ENCODE results near the gene FAM53B.
"Not testable (repeated sequence)": the region's sequence is repeated elsewhere in the genome, so short reads cannot be mapped to it uniquely, and the experiment has no call there.

The FAM53B gene

DNA sequence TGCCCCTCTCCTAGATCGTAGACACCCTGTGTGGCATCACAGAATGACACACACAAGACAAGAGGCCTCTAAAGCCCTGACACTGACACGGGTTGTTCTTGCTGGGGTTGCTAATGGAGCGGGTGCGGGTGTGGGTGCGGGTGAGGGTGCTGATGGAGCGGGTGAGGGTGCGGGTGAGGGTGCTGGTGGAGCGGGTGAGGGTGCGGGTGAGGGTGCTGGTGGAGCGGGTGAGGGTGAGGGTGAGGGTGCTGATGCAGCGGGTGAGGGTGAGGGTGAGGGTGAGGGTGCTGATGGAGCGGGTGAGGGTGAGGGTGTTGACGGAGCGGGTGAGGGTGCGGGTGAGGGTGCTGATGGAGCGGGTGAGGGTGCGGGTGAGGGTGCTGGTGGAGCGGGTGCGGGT lies 134.0 kb downstream of the FAM53B start:
- not testable (repeated sequence) for DNase-seq (ENCODE audit: low read depth)

DNA sequence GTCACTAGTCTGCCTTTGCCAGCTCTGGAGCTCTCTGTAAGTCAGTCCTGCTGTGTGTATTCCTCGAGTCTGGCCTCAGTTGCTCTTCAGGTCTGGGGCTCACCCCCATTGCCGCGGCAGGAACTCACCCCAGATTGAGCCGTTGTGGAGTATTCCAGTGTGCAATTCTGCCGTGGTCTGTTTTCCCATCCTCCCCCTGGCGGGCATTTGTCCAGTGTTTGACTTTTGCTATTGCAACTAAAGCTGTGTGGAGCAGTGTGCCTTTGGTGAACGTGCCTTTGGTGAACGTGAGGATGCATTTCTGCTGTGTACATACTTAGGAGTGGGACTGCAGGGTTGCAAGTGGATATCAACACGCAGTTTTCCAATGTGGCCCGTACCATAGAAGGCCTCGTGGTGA lies 134.5 kb downstream of the FAM53B start:
- no peak for DNase-seq (ENCODE audit: low read depth)

DNA sequence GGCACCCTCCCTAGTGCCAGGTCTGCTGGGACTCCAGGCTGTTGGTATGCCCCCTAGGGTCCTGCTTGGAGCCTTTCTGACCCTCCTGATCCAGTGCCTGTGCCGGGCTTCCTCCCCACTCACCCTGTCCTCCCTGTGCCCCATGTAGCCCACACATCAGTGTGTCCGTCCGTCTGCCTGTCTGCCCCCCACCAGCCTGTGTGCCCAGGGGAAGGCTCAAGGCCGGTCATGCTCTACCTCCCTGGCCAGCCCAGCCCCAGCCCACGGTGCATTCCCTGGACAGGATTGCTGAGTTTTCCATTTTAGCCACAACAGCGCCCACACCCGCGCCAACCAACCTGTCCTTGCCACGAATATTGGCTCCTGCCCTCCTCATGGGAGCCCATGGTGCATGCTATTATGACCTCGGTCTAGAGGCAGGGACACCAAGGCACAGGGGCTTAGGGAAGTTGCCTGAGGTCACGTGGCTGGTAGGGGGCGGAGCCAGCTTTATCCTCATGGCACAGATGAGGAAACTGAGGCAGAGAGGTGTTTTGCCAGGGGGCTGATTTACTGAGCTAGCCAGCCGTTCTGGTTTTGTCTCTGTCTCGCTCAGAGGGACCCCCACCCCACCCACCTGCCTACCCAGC lies 136.0 kb downstream of the FAM53B start:
- no peak for DNase-seq (ENCODE audit: low read depth)

DNA sequence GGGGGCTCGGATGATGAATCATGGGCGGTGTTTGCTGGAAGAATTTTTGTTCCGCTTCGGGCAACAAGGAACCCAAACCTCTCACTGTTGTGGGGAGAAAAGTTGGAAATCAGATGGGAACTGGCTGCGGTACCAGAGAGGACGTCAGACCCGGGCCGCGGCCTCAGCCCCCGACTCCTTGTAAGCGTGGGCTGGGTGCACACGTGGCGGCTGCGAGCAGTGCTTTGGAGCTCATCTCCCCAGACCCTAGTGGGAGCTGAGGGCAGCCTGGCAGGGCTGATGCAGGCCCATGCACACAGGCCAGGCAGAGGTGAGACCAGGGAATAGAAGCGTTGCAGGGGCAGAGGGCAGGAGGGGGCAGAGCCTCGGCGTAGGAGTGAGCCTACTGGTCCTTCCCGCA lies 136.5 kb downstream of the FAM53B start:
- no peak for DNase-seq (ENCODE audit: low read depth)

DNA sequence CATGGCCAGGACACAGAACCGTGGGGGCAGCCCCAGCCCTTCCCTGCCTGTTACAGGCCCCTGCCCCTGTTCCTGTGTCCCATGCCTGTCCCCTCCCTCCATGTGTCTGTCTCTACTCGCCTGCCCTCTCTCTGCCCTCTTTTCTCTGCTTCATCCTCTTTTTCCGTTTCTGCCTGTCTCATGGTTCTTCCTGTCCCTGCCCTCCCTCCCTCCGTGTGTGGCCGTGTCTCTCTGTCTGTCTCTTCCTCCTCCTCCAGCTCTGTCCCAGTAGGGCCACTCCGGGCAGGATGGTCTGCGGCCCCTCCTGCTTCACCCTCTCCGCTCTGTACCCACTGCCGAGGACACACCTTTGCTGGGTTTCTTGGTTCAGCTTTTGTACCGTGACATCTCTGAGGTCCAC lies 137.4 kb downstream of the FAM53B start:
- DNase-seq (ENCODE audit: low read depth) = no peak

DNA sequence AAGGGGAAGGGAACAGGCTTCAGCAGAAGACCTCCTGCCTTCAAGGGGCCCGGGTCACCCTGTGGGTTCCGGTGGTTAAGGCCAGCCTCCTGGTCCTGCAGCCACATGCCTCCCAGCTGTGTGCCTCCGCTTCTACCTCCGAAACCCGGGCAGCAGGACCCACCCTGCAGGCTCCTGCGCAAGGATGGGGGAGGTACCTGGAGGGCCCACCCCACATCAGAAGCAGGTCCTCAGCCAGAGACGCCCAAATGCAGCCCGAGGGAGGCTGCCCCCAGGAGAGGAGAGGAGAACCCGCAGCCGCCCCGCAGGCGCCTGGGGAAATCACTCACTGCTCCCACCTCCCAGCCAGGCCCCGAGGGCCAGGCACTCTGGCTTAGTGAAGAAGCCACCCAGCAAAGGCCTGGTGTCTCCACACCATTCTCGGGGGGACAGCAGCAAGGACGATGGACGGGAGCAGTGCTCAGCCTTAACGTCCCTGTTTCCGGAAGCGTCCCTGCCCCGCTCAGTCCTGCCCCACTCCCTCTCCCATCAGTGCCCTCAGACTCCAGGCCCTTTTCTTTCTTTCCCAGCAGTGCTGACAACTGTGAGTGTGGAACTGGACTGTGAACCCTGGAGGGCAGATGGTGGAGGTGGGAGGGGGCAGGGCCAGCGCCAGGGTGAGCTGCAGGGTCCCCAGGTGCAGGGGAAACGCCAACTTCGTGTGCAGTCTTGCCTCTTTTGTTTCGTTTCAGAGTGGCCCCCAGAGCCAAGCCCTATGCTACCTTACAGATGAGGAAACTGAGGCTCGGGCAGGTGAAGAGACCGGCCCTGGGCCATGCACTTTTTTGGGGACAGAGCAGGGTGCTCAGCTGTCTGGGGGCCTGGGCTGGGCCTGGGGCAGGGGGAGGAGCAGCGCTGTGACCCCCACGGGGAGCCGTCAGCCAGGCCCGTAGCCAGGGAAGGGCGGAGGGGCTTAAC lies 138.0 kb downstream of the FAM53B start:
- DNase-seq (ENCODE audit: low read depth) = no peak

DNA sequence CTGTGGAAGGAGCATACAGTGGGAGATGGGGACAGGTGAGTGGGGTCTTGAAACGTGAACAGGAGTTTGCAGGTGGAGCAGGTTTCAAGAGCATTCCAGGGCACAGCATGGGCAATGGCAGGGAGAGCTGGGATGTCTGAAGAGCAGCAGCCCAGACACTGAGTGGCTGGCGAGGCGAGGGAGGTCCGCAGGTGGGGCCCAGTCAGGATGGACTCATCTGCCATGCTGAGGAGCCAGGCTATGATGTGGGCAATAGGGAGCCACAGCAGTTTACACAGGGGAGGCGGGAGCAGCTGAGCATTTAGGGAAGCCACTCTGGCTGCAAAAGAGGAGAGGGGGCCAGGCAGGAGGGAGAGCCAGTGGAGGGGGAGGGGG lies 138.7 kb downstream of the FAM53B start:
- DNase-seq (ENCODE audit: low read depth) = no peak

DNA sequence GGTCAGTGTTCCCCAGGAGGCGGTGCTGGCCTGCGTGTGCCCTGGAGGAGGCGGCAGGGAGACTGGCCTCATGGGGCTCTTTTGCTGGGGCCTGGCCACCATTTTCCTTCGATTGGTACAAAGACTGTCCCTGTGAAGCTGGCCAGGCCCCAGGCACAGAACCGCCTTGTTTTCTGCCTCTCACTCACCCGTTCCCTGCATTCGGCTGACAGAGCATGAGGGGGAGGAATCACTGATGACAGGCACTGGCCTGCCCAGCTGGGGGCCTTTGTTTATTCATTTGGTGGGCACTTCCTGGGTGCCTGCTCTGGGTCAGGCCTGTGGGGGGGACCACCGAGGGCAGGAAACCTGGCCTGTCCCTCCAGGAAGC lies 139.2 kb downstream of the FAM53B start:
- no peak for DNase-seq (ENCODE audit: low read depth)

DNA sequence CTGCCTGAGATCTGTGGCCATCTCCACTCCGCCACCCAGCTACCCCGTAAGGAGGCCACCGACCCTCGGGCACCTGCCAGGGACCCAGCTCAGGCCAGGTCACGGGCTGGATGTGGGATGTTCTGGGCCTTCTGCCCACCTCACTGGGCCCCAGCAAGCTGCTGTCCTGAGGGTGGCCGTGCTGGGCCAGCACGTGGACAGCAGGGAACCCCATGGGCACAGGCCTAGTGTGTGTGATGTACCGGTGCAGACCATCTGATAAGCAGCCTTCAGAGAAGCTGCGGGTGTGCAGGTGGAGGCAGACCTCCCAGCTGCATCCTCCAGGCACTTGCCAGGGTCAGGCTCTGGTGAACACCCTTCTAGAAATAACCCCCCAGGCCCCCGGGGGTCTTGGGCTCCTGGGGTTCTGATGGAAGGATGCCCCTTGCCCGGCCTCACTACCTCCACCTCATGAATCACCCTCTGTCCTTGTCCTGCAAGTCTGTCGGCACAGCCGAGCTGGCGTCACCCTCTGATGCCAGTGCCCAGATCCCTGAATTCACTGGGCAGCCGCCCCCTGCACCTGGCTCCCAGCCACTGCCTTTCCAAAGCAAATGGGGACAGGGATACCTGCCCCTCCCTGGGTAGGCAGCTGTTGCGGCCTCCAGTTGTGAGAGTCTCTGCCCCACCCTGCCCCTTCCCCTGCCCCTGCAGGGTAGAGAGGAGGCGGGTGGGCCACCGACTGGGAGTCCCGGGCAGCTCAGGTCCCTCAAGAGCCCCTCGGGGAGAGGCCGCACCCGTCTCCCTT lies 139.8 kb downstream of the FAM53B start:
- DNase-seq (ENCODE audit: low read depth) = no peak

DNA sequence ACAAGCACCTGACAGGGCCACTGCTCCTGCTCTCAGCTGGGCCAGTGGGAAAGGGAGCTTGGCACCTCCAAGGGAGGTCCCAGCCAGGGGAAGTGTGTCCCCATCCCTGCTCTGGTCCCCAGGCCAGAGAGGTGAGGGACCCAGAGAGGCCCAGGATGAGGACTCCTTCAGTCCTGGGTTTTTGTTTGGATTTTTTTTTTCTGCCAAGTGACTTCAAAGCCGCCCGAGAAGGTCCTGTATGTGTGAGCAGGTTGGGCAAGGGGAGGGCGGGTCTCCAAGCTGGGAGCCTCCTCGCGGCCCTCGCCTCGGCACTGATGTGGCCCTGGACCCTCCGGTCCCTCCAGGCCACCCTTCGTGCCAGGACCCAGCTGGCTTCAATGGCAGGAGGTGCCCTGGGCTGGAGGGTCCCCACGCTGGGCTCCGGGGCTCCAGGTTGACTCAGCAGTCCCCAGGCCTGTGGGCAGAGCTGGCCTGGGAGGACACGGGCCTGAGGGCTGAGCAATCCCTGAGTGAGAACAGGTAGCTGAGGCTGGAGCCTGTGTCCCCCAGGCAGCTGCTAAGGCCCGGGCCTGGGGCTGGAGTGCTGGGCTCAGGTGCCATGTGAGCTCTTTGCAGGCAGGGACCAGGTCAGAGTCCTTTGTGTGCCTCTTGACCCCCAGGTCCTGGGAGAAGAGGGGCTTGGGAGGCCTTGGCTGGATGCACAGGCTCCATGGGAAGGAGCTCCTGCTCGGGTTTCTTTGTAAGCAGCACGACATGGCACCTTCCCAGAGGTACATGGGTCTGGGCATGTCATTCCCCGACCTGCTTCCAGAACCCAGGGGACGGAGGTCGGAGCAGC lies 140.6 kb downstream of the FAM53B start:
- no peak for DNase-seq (ENCODE audit: low read depth)

DNA sequence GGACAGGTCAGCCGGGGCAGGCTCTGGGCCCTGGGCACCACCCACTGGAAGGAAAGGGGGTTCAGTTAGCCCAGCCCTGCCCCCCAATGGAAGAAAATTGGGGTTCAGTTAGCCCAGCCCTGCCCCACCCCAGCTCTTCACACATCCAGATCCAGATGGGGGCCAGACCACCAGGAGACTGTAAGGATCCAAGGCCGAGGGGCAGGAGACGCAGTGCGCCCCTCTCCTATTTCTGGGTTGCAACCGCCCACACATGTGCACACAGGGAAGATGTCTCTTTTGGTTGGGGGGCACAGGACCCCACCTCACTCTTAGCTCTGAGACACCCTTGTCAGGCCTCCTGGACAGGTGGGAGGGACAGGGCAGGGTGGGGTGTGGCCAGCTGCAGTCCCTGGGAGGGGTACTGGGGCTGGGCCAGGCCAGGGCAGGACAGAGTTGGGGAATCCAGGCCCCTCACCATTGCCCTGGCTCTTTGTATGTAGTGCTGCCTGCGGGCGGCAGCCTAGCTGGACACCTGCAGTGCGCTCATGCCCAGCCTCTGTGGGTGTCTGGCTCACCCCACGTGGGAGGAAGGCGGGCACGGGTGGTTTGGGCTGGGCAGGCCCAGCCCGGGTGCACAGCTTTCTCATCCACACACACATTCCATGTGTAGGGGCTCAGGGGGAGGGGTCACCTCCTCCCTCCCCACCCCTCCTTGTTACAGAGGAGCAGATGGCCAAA lies 141.4 kb downstream of the FAM53B start:
- no peak for DNase-seq (ENCODE audit: low read depth)

DNA sequence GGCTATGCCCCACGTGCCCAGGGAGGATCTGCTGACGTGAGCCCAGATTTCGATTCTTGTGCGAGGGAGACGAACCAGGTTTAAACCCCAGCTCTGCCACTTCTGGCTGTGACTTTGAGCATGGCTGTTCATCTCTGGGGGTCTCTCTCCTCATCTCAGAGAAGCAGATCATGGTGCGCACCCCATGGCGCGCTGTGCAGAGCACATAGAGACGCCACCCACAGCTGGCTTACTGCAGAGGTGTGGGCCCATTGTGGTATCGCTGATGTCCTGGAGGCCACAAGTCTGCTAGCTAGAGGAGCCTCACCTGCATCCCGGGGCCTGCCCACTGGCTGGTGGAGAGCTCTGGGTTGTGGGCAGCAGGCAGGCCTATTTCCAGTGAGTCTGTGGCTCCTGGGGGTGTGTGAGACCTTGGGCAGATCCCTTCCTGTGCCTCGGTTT lies 142.0 kb downstream of the FAM53B start:
- DNase-seq (ENCODE audit: low read depth) = no peak

DNA sequence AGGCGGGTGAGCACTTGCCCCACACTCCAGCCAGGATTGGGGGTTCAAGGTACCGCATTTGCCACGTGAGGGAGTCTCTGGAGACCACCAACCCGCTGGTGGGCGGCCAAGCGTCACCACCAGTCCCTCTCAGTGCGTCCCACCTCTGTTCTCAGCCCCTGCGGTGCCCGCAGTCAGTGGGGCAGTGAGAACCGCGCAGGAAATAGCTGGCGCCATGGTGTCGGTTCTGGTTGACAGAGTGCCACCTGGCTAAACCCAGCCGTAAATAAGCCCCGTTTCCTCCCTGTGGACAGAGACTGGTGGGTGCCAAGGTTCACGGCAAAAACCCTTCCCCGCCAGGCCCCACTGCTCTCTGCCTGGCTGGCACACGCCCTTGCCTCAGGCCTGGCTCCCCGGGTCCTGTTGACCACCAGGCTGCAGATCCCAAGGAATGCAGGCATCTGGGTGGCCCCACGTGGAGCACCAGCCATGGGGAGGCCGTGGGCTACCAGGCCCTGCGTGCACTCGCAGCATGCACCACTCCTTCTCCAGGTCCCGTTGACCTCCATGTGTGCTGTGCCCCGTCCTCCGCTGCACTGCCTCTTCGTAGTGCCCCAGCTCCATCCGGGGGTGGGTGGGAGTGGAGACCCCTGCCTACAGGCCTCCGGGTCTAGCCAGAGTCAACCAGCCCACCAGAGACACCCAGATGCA lies 142.6 kb downstream of the FAM53B start:
- DNase-seq (ENCODE audit: low read depth) = no peak

DNA sequence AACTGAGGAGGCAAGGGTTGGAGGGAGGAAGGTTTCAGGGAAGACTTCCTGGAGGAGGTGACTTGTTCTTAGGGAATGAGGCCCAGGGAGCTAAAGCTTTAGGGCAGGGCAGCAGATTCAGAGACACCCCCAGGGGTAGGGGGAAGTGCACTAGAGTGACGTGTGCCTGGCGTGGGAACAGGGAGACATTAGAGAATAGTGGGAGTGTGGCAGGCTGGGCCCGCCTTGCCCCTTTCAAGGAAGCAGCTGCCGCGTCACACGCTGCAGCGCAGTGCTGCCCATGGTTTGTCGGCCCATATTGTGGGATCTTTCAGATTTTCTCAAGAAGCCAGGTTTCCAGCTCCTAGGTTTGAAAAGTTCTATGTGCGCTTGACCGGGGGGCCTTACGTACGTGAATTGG lies 143.2 kb downstream of the FAM53B start:
- no peak for DNase-seq (ENCODE audit: low read depth)

DNA sequence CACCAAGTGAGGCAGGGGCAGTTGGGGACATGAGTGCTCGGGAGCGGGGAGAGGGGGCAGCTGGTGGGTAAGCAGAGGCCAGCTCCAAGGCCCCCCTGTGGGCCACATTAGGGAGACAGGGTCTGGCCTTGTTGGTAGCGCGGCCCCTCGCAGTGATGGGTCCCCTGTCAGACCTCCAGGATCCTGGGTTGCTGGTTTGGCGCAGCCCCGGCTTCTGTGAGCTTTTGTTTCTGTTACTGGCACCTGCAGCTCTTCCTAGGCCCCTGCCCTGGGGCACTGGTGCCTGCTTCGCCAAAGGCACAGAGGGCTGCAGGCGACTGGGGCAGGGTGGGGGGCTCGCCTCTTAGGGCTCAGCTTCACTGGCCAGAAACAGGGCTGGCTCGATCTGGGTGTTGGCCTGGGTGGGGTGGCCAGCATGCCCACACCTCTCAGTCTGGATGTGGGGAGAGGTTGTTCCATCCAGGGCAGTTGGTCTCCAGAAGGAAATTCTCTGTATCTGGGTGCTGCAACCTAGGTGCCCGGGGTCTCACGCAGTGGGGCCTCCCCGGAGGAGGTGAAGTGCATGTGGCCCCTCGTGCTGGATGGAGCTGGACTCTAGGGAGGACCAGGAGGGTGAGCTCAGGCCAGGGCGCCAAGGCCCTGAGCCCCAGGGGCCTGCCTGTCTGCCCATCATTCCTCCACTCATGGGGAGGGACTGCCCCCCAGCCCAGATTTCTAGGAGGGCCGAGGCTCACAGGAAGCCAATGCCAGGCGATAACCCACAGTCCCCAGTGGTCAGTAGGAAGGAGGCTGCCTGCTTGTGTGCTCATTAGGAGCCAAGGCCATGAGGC lies 143.9 kb downstream of the FAM53B start:
- DNase-seq (ENCODE audit: low read depth) = no peak

DNA sequence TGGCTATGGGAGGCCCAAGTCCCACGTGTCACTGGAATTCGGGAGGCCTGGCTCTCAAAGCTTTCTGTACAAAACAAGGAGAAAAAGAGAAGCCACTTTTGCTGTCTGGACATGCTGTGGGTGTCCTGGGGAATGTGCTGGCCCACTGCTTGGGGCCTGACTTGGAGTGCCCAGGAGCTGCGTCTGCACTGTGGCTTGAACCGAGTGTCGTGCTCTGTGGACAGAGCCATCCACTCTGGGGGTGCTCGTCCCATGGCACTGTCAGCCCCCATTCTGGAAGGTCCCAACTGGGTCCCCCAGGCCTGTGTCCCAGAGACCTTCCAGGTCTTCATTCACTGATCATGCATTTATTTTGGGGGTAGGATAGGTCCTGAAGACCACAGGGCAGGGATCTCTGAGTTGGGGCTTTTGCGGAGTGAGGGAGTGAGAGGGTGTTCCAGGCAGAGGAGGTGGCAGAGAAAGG lies 144.6 kb downstream of the FAM53B start:
- no peak for DNase-seq (ENCODE audit: low read depth)

DNA sequence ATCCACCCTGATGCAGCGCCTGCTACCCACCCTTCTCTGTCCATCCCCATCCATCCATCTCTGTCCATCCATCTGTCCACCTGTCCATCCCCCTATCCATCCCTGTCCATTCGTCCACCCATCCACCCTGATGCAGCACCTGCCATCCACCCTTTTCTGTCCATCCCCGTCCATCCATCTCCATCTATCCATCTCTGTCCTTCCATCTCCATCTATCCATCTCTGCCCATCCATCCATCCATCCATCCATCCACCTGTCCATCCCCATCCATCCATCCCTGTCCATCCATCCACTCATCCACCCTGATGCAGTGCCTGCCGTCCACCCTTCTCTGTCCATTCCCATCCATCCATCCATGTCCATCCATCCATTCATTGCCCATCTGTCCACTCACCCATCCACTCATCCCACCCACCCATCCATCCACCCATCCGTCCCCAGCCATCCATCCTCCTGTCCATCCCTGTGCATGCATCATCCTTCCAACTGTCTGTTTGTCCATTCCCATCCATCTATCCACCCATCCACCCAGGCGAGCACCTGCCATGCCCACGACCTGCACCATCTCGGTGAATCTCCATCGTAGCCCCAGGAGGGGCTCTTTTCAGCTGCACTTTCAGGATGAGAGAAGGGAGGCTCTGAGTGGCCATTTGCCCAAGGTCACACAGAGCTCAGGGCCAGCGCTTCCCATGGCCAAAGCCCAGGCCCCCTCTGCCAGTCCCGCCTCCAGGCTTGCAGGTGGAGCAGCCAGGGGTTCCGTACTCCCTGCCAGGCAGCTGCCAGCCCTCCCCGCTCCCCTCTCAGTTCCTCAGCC lies 145.2 kb downstream of the FAM53B start:
- no peak for DNase-seq (ENCODE audit: low read depth)

DNA sequence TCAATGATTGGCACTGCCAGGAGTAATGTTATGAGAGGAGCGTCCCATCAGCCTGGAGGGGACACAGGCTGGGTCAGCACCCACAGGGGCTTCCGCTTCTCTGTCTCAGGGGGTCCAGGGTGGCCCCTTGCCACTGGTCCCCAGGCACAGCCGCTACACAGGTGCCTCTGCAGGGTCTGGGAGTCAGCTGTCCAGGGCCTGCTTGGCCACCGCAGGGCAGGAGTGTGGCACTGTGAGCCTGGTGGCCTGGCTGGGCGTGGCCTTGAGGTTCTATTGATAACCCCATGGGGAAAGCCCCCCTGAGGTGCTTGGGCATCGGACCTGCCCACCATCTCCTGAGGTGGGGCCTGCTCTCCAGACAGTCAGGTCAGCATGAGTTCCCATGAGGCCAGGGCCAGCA lies 146.0 kb downstream of the FAM53B start:
- no peak for DNase-seq (ENCODE audit: low read depth)

DNA sequence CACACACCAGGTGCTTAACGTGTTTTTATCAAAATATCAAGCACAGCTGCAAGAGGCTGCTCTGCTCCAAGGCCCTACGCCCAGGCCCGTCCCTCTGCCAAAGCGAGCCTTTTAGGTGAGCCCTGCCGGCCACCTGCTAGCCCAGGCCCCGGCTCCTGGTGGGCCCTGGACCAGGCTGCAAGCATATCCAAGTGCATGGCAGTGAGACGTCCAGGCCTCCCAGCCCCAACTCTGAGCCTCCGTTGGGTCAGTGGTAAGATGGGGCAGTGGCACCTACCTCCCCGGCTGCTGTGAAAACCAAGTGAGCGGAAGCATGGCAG lies 146.4 kb downstream of the FAM53B start:
- DNase-seq (ENCODE audit: low read depth) = no peak

Measured in T follicular helper cell (primary cell).